Measurements from ENCODE around the gene ANKRD53.

ANKRD53 gene, protein sequence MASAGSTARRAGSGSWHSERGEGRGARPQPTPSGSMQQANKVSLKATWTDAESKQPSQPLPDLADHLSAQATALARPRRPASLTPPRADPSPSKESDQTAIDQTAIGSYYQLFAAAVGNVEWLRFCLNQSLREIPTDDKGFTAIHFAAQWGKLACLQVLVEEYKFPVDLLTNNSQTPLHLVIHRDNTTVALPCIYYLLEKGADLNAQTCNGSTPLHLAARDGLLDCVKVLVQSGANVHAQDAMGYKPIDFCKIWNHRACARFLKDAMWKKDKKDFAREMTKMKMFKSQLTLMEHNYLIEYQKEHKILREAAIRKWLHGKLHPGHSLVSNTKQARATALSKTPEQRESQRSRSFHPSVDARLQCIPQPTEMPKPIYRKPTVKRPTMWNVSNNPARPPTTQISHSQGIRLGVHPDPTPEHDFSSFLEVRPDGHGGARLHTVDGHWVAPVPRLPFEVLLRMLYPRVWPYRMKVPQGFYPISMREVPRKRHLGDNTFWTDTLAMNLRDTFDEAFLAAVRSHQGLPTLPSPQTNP

GRCh38 chr2:70978341-70979179 lies at the start of gene ANKRD53:
Gene ANKRD53, plus strand, starts transcription at chr2:70978630. Its CDS starts 16 bp downstream, at chr2:70978646.
- peak; percentile 83 for DNase-seq

GRCh38 chr2:70930371-70931329 lies 47.8 kb upstream of the ANKRD53 start:
- no peak for DNase-seq

DNA sequence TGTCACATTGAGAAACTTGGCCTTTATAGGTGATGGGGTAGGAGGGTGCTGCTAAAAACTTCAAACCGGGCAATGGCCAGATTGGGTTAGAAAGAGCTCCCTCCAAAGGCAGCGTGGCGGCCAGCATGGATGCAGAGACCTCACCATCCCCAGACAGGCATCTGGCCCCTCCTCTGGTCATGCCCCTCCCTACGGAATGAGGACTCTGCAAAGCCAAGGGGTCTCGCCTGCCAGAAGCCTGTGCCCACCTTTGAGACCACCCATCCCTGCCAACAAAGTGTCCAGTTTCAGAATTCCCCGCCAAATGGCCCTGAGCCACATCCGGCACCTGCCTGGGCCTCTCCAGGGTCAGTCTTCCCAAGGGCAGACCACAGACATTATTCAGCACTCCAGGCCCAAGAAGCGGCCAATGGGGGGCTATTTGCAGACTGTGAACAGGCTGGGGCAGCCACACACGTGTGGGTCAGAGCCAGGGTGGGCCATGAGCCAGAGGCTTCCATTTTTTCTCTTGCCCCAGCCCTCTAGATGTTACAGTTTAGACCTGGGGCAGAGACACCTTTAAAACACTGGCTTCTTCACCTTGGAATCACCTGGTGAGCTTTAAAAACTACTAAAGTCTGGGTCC lies 46.9 kb upstream of the ANKRD53 start:
- DNase-seq: no peak

DNA sequence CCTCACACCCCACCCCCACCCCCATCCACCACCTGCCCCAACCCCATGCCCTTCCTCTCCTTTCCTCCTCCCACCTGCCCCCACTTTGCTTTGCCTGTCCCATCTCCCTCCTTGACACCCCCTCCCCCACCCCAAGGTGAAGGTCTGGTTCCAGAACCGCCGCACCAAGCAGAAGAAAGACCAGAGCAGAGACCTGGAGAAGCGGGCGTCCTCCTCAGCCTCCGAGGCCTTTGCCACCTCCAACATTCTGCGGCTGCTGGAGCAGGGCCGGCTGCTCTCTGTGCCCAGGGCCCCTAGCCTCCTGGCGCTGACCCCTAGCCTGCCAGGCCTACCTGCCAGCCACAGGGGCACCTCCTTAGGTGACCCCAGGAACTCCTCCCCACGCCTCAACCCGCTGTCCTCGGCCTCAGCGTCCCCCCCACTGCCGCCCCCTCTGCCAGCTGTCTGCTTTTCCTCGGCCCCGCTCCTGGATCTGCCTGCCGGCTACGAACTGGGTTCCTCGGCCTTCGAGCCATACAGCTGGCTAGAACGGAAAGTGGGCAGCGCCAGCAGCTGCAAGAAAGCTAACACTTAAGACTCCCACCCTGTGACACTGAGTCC lies 45.7 kb upstream of the ANKRD53 start:
- DNase-seq: no peak

- DNase-seq: no peak
These were observed 43.4 kb upstream of the ANKRD53 start for GRCh38 chr2:70934981-70935380.

GRCh38 chr2:70935468-70936164 lies 42.8 kb upstream of the ANKRD53 start, which contains the start of gene ATP6V1B1:
Gene ATP6V1B1, plus strand, starts transcription at chr2:70935900. Its CDS starts 55 bp downstream, at chr2:70935955.
- peak; percentile 85 for DNase-seq

GRCh38 chr2:70936165-70936978 lies 42.1 kb upstream of the ANKRD53 start:
- DNase-seq: no peak

DNA sequence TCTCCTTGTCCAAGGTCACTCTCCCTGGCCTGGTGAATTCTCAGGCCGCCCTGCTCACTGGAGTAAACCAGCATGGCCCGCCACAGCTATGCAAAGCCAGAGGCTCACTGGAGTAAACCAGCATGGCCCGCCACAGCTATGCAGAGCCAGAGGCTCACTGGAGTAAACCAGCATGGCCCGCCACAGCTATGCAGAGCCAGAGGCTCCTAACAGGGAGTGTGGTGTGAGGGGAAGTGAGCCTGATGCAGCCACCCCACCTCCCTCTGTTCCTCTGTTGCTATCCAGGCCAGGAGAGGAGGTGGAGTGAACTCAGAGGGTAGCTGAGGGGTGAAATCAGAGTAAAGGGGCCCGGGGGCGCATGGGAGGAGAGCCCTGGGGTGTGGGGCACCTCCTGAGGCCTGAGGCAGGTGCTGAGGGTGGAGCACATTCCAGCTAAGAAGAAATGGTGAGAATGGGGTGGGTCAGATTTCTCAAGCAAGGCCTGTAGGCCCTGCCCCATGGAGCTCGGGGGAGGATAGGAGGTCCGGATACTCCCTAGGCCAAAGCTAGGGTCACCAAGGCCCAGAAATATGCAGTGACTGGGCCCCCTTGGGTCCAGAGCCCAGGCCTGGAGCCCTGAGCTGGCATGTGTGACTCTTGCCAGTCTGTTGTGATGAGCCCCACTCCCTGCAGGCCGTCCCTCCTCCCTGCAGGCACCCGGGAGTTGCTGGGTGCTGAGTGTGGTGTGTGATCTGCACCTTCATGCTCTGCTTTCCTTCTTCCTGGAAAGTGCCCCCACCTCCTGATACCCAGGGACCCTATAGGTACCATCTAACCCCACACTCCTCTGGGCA lies 41.2 kb upstream of the ANKRD53 start:
- no peak for DNase-seq

DNA sequence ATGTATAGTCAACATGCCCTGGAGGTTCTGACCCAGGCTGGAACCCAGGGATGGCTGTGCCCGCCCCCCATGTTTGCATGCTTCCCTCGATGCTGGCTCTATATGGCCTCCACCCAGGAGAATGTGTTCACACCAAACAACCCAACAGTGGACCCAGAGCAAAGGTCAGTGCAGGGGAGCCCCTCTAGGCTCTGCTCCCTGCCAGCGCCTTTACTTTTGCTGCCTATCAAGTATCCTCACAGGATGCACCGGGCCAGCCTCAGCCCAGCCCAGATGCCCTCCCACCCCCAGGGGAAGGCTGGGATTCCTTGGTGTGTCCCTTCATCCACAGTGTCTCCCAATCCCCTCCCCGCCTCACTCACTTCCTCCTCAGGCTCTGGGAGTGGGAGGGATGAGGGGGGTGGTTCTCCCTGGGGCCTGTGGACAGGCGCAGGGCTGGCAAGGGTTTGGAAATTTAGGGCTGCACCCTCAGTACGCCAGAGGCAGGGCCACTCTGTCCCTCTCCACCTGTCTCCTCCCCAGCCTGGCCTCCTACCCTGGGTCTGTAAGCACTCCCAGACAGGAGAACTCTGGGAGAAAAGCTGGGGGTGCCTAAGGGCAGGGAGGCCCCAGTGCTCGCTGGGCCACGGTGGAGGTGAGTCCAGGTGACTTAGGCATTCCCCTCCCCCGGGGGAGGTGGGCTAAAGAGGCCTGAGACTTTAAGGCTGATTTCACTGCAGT lies 40.4 kb upstream of the ANKRD53 start:
- DNase-seq: no peak

DNA sequence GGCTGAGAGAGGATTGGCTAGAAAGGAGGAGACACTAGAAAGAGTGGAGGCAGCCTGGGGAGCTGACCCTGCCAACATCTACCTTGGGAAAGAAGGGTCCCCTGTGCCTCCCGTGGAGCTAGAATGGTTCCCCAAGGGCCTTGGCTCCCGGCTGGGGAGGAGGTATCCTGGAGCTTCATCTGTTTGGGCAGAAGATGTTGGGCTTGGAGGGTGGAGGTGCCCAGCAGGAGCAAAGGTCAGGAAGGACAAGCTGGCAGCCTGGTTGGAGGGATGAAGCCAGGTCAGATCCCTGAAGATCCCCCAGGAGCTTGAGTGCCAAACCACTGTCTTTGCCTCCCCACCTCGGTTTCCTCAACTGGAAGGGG lies 39.9 kb upstream of the ANKRD53 start:
- no peak for DNase-seq

DNA sequence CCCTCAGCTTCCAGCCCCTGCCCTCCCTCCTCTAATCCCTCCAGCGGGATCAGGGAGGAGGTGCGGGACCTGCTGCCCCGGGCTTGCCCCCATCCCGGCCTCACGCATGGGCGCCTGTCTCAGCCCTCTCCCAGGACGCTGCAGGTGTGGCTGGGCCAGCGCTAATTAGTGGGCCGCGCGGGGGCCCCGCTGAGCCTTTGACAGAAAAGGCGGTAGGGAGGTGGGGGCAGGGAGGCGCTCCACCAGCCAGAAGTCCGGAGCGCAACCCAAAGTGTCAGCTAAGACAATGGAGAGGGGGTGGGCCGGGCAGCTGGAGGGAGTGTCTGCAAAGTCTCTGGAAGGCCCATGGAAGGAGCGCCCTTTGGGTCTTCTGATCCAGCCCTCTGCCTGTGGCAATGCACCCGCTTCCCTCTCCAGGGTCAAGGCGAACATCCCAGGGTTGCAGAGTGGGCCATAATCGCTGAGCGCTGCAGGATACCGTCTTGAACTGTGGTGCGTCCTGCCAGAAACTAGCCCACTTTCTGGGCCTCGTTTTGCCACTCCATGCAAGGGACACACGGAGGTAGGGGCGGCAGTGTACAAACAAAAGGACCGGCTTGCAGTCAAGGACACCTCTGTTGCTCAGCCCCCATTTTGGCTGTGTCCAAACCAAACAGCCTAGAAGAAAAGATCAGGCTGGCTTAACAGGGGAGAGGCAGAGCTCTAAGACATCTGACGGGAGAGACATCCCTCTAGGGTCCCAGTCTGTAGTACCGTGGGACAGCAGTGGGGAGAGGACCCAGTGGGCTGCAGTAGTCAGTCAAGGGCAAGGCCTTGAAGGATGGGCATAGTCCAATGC lies 39.2 kb upstream of the ANKRD53 start:
- peak; percentile 83 for DNase-seq

- DNase-seq: peak; percentile 71
These were observed 38.4 kb upstream of the ANKRD53 start for GRCh38 chr2:70939839-70940580.

- DNase-seq: no peak
These were observed 37.2 kb upstream of the ANKRD53 start for GRCh38 chr2:70941186-70941585.

- no peak for DNase-seq
These were observed 36.7 kb upstream of the ANKRD53 start for GRCh38 chr2:70941701-70942100.

- no peak for DNase-seq
These were observed 35.8 kb upstream of the ANKRD53 start for GRCh38 chr2:70942396-70943204.

Data from eye (tissue), 1 donor.